GM18909 (cell line): ENCODE results near the gene RAD23B.

Experiments
- ATAC-seq: cut with Tn5 transposase; IDR thresholded peaks from one replicate; pipeline ENCODE4 v1.9.1; 2021; ENCODE audit warnings: mild to moderate bottlenecking; ENCODE audit not compliant: unreplicated experiment, poor library complexity

Gene RAD23B

DNA sequence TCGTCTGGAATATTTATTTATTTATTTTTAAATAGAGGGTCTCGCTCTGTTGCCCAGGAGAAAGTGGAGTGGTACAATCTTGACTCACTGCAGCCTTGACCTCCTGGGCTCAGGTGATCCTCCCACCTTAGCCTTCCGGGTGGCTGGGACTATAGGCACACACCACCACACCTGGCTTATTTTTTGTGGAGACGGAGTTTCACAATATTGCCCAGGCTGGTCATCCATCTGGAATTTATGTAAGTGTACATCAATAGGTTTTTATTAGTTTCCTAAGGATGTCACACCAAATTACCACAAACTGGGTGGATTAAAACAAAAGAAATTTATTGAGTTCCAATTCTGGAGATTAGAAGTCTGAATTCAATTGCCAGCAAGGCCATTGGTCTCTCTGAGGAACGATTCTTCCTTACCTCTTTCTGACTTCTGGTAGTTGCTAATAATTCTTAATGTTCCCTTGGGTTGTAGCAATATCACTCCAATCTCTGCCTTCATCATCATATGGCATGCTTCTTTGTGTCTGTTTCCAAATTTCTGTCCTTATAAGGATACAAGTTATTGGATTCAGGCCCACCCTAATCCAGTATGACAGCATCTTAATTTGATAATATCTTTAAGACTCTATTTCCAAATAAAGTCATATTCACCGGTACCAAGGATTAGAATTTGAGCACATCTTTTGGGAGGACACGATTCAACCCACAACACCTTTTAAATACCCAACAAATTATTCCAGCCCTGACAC lies 16.3 kb upstream of the RAD23B start:
- ATAC-seq = no peak

DNA sequence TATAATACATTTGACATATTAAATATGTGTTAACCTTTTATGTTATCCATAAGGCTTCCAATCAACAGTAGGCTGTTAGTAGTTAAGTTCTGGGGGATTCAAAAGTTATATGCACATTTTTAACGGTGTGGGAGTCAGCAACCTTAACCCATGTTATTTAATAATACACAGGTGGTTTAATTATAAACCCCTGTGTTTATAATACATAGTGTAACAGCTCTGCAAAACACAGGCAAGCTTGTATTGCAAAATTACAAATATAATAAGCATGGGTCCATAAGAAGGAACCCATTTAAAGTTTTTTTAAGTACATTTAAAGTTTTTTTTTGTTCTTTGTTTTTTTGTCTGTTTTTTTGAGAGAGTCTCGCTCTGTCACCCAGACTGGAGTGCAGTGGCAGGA lies 14.5 kb upstream of the RAD23B start:
- no peak for ATAC-seq

DNA sequence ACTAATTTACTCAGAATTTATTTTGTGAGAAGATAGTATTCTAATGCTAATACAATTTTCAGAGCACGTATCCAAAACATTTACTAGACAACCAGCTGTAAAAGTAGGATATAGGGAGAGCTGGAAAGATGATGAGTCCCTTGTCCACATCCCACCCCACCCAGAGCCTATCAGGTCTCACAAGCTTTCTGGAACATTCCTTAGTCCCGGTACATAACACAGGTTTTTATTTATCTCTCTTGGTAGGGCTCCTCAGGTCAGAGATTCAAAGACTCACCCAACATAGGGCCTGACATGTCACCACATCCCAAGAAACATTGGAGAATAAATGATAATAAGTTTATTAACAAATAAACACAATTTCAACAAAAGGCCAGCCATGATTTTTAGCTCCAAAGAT lies 13.8 kb upstream of the RAD23B start:
- no peak for ATAC-seq

DNA sequence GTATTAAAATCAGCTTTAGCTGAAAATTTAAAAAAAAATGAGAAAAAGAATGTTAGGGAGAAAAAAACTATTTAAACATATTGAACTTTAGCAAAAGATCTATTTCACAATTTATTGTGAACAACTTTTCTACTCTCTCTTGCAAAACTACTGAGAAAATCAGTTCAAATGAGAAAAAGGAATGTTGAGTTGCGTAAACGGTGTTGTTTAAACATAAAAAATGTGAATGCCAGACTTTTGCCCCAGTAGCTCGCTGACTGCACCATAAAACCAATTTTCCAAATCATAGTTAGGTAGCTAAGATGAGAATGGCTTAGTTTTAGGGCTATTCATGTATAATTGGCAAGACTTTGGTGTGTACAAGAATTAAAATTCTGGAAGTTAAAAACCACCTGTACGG lies 13.4 kb upstream of the RAD23B start:
- no peak for ATAC-seq

DNA sequence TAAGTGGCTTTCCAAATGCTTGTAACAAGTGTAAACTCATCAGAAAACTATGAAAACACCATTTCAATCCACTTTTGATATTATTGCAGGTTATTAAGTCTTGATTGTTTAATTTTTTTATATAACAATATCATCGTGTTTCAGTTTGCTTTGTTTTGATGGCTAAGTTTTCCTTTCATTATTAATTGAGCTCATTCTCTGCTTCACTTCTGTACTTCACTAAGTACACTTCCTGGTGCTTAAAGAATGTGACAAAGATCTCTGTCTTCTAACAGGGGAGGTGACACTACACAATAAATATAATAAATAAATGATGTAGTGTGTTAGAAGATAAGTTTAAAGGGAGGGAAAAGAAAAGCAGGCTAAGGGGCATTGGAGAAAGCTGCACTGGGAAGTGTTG lies 13.0 kb upstream of the RAD23B start:
- no peak for ATAC-seq

DNA sequence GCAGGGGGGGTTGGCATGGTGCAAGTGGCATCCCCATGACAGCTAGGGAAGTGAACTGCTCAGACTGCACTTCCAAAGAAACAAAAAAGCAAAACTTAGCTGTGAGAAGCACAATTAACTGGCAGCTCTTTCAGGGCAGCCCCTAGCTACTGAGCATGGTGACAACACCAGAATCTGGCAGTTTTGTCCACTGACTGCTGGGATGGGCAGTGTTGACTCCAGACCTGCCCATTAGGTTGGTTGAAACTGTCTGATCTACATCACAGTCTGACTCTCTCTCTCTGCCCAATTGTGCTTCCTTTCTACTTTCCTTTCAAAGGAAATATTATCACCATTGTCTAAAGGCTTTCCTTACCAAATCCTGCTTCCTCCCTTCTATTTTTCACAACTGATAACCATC lies 12.5 kb upstream of the RAD23B start:
- no peak for ATAC-seq

DNA sequence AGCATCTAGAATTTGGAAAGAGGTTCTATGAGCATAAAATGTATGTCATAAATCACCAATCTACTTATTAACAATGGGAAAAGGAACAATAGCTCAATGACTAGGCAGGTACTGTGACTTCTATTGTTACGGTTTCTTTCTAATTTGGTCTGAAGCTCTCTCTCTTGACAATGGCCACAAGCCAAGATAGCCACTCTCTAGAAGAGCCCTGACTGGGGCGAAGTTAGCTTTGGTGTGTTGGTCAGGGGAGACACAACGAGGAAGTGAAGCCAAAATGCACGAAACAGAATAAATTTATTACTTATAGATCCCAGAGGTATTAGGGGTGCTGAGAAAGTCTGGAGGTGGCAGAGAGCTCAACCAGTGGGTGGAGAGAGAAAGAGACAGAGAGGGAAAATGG lies 9.4 kb upstream of the RAD23B start:
- ATAC-seq = peak; percentile 29

DNA sequence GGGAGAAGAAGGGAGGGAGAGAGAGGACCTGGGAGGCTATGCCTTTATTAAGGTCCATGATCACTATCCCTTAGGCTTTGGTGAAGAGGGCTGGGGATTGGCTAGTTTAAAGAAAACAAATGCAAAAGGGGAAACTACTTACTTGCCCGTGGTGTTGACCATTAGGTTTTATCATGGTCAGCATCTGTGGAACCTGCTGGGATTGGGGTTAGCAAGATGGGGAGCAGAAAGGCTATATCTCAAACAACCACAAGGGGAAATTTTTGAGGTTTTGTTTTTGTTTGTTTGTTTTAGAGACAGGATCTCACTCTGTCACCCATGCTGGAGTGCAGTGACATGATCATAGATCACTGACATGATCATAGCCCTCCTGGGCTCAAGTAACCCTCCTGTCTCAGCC lies 9.0 kb upstream of the RAD23B start:
- ATAC-seq = peak; percentile 80

DNA sequence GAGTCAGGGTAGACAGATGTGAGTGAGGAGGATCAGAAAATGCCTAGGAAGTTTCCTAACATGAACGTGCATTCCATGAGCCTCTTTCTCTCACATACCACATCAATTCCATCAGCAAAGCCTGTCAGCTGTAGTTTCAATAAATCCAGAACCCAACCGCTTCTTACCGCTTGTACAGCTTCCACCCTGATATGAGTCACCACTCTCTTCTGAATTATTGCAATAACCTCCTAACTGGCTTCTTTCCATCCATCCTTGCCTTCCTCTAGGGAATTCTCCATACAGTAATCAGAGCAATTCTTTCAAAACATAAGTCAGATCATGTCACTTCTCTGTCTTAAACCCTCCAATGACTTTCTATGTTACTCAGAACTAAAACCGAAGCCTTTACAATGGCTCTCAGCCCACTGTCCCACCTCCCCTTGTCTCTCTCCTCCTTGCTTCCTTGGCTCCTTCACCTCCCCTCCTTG lies 8.1 kb upstream of the RAD23B start:
- no peak for ATAC-seq

DNA sequence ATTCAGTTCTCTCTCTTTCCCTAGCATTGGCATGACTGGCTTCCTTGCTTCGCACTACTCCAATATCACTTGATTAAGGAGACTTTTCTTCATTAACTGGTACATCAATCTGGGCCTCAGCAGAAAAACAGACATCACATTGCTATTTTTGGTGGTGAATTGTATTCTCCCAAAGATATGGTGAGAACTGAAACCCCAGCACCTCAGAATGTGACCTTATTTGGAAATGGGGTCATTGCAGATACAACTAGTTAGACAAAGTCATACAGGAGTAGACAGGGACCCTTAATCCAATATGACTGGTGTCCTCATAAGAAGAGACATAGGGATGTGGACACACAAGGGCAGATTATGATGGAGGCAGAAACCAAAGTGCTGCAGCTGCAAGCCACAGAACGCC lies 7.5 kb upstream of the RAD23B start:
- no peak for ATAC-seq

DNA sequence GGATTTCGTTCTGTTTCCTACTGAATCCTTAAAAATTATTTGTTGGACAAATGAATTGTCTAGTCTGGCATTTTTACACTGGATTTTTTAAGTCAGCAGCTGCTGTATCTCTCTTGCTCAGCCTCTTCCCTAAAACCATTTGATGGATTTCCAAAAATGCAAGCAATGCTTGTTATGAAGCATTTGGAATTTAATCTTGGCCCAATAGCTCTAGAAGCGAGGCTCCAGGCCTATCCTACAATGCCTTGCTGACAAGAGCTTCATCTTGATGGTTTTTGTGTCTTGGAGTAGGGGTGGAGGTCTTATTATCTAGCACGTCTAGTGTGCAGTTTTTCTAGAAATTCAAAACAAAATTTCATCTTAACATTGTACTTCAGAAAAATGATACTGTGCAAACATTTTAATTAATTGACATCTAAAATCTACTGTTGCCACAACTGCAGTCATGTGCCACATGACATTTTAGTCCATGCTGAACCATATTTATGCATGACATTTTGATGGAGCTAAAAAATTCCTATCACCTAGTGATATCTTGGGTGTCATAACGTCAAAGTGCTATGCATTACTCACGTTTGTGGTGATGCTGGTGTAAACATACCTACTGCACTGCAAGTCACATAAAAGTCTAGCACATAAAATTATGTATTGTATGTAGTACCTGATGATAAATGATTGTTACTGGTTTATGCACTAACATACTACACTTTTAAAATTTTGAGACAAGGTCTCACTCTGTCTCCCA lies 5.9 kb upstream of the RAD23B start:
- no peak for ATAC-seq

DNA sequence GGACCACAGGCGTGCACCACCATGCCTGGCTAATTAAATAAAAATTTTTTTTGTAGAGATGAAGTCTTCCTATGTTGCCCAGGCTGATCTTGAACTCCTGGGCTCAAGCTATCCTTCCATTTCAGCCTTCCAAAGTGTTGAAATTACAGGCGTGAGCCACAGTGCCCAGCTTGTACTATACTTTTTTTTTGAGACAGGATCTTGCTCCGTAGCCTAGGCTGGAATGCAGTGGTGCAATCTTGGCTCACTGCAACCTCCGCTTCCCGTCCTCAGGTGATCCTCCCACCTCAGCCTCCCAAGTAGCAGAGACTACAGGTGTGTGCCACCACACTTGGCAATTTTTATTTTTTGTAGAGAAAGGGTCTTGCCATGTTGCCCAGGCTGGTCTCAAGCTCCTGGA lies 5.3 kb upstream of the RAD23B start:
- no peak for ATAC-seq

DNA sequence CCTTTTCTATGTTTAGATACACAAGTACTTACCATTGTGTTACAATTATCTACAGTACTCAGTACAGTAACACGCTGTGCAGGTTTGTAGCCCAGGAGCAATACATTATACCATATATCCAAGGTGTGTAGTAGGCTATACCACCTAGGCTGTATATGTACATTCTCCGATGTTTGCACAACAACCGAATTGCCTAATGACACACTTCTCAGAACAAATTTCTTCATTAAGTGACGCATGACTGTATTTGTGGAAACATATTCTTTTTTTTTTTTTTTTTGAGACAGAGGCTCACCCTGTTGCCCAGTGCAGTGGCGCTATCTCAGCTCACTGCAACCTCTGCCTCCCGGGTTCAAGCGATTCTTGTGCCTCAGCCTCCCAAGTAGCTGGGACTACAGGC lies 4.0 kb upstream of the RAD23B start:
- no peak for ATAC-seq

DNA sequence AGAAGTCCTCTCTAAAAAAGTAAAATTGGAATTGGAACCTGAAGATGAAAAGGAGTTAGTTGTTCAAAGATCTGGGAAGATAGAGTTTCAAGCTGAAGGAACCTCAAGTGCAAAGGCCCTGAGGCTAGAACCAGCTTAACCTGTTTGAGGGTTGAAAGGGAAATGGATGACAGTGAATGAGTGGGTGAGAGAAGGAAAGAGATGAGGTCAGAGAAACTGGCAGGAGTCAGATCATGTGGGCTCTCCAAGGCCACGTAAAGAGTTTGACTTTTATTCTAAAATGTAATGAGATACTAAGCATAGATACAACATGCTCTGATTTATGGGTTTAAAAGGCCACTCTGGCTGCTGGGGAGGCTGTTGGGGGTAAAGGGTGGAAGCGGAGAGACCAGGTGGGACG lies 2.5 kb upstream of the RAD23B start:
- ATAC-seq = no peak

DNA sequence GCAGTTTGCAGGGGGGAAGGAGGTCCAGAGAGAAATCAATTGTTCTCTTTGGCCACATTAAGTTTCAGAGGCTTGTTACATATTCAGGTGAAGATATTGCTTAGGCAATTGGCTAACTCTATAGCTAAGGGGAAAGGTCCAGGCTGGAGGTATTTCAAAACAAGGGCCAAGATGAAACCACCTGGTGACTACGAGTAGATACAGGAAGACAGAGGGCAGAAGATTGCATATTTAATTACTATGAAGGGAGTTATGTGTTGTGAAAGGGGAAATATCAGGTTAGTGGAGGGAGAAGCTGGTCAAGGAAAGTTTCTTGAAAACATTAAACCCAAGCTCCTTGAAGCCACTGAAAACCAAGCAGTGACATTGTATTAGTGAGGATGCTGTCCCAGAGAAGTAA lies 1.9 kb upstream of the RAD23B start:
- ATAC-seq = no peak

DNA sequence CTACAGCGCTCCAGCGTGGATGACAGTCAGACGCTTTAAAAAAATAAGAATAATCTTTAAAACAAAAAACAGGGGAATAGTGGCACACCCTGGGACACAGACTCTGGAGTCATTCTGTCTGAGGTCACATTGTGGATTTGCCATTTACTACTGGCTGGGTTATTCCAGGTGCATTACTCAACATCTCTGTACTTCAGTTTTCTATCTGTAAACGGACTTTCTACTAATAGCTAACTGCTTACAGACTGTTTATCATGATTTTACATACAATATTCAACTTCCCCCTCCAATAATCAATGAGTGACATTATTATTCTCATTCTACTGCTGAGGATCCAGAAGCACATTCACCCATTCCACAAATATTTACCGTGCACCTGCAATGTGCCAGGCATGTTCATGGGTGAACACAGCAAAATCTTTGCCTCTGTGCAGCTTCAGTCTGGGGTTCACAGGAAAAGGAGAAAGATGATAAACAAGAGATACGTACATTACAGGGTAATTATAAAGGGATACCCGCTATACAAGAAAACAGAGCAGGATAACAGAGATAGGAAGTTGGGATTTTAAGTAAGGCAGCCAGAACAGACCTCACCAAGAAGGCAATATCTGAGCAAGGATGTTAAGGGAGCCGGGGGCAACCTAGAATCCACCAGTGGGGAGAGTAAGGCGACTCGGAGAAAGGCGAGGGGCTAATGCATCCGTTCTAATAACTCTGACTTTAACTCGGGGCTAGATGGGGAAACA lies 984 bp upstream of the RAD23B start:
- peak; percentile 0 for ATAC-seq

DNA sequence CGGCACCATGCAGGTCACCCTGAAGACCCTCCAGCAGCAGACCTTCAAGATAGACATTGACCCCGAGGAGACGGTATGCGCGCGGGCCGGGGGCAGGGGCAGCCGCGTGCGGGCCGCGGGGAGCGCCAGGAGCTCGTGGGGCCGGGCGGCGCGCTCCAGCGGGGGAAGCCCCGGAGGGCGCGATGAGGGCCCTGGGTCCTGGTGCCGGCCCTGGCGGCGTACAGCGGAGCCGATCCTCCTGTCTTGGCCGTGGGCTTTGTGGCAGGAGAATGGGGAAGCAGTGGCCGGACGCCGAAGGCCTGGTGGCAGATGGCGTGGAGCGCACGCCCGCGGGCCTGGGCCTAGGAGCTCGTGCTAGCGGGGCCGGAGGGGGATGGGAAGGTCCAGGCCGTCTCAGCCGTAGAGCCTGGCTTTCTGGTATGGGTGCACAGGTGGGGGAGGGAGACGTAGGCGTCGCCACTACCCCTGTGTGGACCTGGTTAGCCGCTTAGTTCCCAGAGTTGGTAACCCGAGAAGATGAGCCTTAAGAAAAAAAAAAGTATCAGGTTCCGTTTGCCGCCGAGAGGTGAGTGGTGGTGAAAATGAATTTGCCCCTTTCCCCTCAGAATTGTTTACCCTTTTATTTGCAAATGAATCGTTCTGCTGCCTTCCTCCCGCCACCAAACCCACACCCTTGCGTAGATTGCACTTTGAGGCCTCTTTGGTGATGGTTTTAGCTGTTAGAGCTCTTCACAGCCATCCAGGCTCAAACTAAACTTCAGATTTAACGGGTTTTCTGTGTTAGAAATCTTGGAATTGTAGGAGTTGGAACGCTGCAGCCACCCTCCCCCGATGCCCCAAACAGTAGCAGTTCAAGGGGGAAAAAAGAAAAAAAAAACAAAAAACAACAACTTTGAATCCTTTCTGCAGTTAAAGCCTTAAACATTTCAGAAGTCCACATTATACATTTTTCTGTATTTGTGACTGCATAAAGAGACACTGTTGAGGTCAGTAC lies 841 bp downstream of the RAD23B start:
- ATAC-seq = peak; percentile 51

DNA sequence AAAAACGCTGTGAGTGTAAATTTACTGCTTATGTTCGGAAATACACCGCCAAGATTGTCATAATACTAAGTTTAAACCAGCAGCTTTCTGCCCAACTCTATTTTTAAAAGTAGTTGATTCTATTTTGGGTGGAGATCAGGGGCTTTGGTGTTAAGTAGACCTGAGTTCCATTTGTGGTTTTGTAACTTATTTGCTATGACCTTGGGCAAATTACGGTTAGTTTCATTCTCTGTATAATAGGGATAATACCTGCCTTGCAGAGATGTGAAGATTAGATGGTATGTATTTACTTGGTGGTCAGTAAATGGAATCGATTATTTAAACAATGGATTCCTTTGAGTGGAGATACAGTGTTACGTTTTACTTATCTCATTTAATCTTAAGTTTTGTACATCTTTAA lies 1.6 kb downstream of the RAD23B start:
- ATAC-seq = no peak

DNA sequence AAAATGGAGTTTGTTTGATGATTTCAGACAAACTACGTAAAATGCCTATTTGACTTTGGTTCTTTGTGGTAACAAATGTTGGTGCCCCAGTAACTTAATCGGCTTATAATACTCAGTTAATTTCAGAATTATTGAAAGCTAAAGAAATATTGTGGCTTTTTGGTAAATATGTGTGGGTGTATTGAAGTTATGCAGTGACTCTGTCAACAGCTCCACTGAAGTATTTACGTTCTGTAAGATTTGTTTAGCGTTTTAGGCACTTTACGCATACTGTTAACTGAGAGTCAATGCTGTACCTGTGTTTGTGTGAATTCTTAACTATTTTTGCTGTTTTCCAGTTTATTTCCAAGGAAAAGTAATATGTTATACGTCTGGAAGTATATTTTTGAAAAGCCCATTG lies 2.2 kb downstream of the RAD23B start:
- ATAC-seq = no peak

DNA sequence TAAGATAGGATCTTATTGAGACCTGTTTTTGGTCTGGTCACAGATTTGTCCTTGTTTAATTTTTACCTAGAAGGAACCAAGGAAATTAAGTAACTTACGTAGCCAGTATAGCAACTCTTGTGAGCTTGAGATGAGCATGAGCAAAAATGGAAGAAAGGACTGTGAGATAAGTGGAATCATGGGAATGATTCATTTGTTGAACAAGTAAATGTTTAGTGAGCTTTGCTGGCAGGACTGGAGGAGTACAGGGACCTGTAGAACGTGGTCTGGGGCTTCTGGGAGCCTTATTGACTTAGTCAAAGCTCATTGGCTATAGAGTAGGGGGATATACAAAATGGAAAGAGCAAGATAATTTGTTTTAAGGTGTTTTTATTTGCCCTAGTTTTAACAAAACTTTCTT lies 3.0 kb downstream of the RAD23B start:
- ATAC-seq = no peak
